ENCODE results near the gene CCDC180. TPM values are rescaled to one million over a fixed set of nuclear protein-coding genes. Genes with fewer than 3 reads are reported as not detected.

Gene CCDC180
- total RNA-seq, 1 donor from 2014 or later: not detected

Other genes starting within 250 kb of the CCDC180 start
- 4.7 and 5.2 TPM in 2 replicates for gene TDRD7, start 104.4 kb downstream of the CCDC180 start, total RNA-seq
- 48.8 and 60.3 TPM in 2 replicates for gene TMOD1, start 194.0 kb downstream of the CCDC180 start, total RNA-seq